ENCODE measurements around the gene LPO. TPM values are rescaled to one million over a fixed set of nuclear protein-coding genes. Genes with fewer than 3 reads are reported as not detected.

Gene LPO
- total RNA-seq, 1 experiment from 2014 or later, result 0.54 TPM

GRCh38 chr17:58208344-58208743 lies 30.0 kb upstream of the LPO start:
- no peaks in the 10 kb centered on the region for H3K9me3 Mint-ChIP-seq (ENCODE audit: unreplicated experiment)

DNA sequence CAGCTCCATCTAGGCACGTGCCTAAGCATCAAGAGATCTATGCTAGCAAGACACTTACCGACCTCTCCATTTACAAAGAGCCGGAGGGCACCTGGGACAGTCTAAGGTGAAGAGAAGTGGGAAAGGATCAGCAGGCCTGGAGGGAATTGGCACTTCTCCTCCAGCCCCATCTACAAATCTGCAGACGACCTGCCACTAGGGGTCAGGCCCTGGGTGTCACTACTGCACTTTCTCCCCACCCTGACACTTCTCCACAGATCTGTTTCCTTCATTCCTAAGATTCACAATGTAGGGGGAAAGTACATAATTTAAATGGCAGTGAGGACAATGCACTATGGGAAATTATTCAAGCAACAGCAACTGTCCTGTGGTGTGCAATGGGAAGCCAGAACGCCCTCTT lies 27.5 kb upstream of the LPO start:
- no peaks in the 10 kb centered on the region for H3K9me3 ChIP-seq
- H3K4me3 Mint-ChIP-seq (ENCODE audit: unreplicated experiment), result no peak overlapping the region
- no peak overlapping the region for H3K4me3 ChIP-seq (ENCODE audit: low read depth, low read length)
- TF ChIP-seq, protein P1, sequence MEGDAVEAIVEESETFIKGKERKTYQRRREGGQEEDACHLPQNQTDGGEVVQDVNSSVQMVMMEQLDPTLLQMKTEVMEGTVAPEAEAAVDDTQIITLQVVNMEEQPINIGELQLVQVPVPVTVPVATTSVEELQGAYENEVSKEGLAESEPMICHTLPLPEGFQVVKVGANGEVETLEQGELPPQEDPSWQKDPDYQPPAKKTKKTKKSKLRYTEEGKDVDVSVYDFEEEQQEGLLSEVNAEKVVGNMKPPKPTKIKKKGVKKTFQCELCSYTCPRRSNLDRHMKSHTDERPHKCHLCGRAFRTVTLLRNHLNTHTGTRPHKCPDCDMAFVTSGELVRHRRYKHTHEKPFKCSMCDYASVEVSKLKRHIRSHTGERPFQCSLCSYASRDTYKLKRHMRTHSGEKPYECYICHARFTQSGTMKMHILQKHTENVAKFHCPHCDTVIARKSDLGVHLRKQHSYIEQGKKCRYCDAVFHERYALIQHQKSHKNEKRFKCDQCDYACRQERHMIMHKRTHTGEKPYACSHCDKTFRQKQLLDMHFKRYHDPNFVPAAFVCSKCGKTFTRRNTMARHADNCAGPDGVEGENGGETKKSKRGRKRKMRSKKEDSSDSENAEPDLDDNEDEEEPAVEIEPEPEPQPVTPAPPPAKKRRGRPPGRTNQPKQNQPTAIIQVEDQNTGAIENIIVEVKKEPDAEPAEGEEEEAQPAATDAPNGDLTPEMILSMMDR (IDR thresholded peaks at IDR 0.05; ENCODE audit: insufficient read depth in 1 of 2, low read depth in 1 of 2, low read length in 1 of 2, severe bottlenecking in 1 of 2, unreplicated experiment in 1 of 2), result peak; percentile 42 to 53
- no peaks in the 10 kb centered on the region for H3K36me3 Mint-ChIP-seq (ENCODE audit: insufficient read depth, unreplicated experiment)
- peaks cover 10% of the 10 kb centered on the region for H3K4me1 Mint-ChIP-seq (ENCODE audit: low read depth, unreplicated experiment)
- POLR2A ChIA-PET, result interaction anchor here (0.6 kb wide), 2 partner anchors 373 to 438 kb away, joined by 3 read pairs; no protein-coding TSS in a partner anchor
- H3K27ac Mint-ChIP-seq (ENCODE audit: unreplicated experiment), result no peak overlapping the region
- H3K36me3 ChIP-seq (ENCODE audit: control insufficient read depth, insufficient read depth, low read length), result peaks cover 2% of the 10 kb centered on the region
- DNase-seq, result peak in 1 of 2 experiments; percentile 42
- intact Hi-C loops (cut with micrococcal nuclease; ENCODE audit: unreplicated experiment), result no loop called here
- H3K27me3 ChIP-seq (replicated peaks; ENCODE audit: control insufficient read depth, insufficient read depth, low read length), result no peaks in the 10 kb centered on the region
- BruUV-seq (replicated peaks), result no TSS peak
- H3K27me3 Mint-ChIP-seq (ENCODE audit: insufficient read depth, unreplicated experiment), result no peaks in the 10 kb centered on the region
- CTCF ChIA-PET, result no interaction called here
- no peaks in the 10 kb centered on the region for H3K9me3 Mint-ChIP-seq (ENCODE audit: unreplicated experiment)
- peaks cover 18% of the 10 kb centered on the region for H3K4me1 ChIP-seq

More at GRCh38 chr17:58208344-58208743, 30.0 kb upstream of the LPO start:
- TF ChIP-seq, protein P1 (IDR thresholded peaks at IDR 0.05; ENCODE audit: insufficient read depth in 1 of 2, low read depth in 1 of 2, low read length in 1 of 2, severe bottlenecking in 1 of 2, unreplicated experiment in 1 of 2), result no peak
- no peak overlapping the region for H3K4me3 Mint-ChIP-seq (ENCODE audit: unreplicated experiment)
- peaks cover 10% of the 10 kb centered on the region for H3K4me1 Mint-ChIP-seq (ENCODE audit: low read depth, unreplicated experiment)
- CTCF ChIA-PET, result no interaction called here
- Histone ChIP-seq H3K4me3 (ENCODE audit: low read depth, low read length) (no peak overlapping the region), H3K9me3 (no peaks in the 10 kb centered on the region), H3K4me1 (peaks cover 18% of the 10 kb centered on the region), H3K27me3 (replicated peaks; ENCODE audit: control insufficient read depth, insufficient read depth, low read length) (no peaks in the 10 kb centered on the region), H3K36me3 (ENCODE audit: control insufficient read depth, insufficient read depth, low read length) (peaks cover 2% of the 10 kb centered on the region; the same call in 1 of the 2 replicates)
- TSS peak; percentile 8 for BruUV-seq (replicated peaks)
- POLR2A ChIA-PET, result no interaction called here
- H3K36me3 Mint-ChIP-seq (ENCODE audit: insufficient read depth, unreplicated experiment), result no peaks in the 10 kb centered on the region
- no peaks in the 10 kb centered on the region for H3K27me3 Mint-ChIP-seq (ENCODE audit: insufficient read depth, unreplicated experiment)
- H3K27ac Mint-ChIP-seq (ENCODE audit: unreplicated experiment), result peak overlapping the region; percentile 60
- intact Hi-C loops (cut with micrococcal nuclease; ENCODE audit: unreplicated experiment), result no loop called here
- DNase-seq, result no peak

DNA sequence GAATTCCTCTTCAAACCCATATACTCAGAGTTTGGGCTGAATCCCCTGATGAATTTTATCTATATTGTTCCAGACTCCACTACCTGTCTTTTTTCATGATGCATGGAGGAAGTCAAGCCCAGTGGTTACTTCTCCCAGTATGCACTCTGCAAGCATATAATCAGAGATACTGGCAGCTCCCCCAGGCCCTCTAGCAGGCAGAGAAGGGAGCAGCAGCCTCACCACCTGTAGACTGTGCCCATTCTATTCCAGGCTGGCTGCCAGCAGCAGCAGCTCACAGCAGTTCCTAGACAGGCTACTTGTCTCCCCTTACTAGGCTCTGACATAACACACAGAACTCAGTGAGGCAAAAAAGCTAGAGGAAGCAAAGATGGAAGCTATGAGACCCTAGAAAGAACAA lies 22.7 kb upstream of the LPO start:
- ChIA-PET CTCF (no interaction called here), POLR2A (no interaction called here)
- Histone ChIP-seq H3K9me3 (no peaks in the 10 kb centered on the region), H3K36me3 (ENCODE audit: control insufficient read depth, insufficient read depth, low read length) (no peaks in the 10 kb centered on the region; the same call in 1 of the 2 replicates), H3K4me1 (no peaks in the 10 kb centered on the region), H3K4me3 (ENCODE audit: low read depth, low read length) (no peak overlapping the region), H3K27me3 (replicated peaks; ENCODE audit: control insufficient read depth, insufficient read depth, low read length) (no peaks in the 10 kb centered on the region)
- intact Hi-C loops (cut with micrococcal nuclease; ENCODE audit: unreplicated experiment), result no loop called here
- no TSS peak for BruUV-seq (replicated peaks)
- Mint-ChIP-seq H3K4me3 (ENCODE audit: unreplicated experiment) (no peak overlapping the region), H3K4me1 (ENCODE audit: low read depth, unreplicated experiment) (no peaks in the 10 kb centered on the region), H3K27me3 (ENCODE audit: insufficient read depth, unreplicated experiment) (no peaks in the 10 kb centered on the region), H3K9me3 (ENCODE audit: unreplicated experiment) (no peaks in the 10 kb centered on the region), H3K27ac (ENCODE audit: unreplicated experiment) (no peak overlapping the region), H3K36me3 (ENCODE audit: insufficient read depth, unreplicated experiment) (peaks cover 13% of the 10 kb centered on the region)
- TF ChIP-seq, protein P1 (IDR thresholded peaks at IDR 0.05; ENCODE audit: insufficient read depth in 1 of 2, low read depth in 1 of 2, low read length in 1 of 2, severe bottlenecking in 1 of 2, unreplicated experiment in 1 of 2), result peak in 1 of 2 experiments; percentile 4
- DNase-seq, result no peak

Data from Caco-2 (cell line).